AG08395 (cell line): ENCODE data around the gene HNMT.
"Not testable (repeated sequence)": the region's sequence is repeated elsewhere in the genome, so short reads cannot be mapped to it uniquely, and the experiment has no call there.

ENCODE experiments used
- DNase-seq: peaks from one replicate; pipeline ENCODE4 v3.0.0; 2012; ENCODE audit warnings: mixed read lengths, low spot score

HNMT gene

GRCh38 chr2:137946227-137946626 lies 18.0 kb upstream of the HNMT start:
- DNase-seq: no peak

GRCh38 chr2:137947032-137947727 lies 17.1 kb upstream of the HNMT start:
- DNase-seq: no peak

- peak; percentile 74 for DNase-seq
These were observed 16.4 kb upstream of the HNMT start for GRCh38 chr2:137947728-137948336.

- DNase-seq: no peak
These were observed 15.4 kb upstream of the HNMT start for GRCh38 chr2:137948894-137949293.

GRCh38 chr2:137950238-137950637 lies 14.0 kb upstream of the HNMT start:
- DNase-seq: no peak

GRCh38 chr2:137951586-137951985 lies 12.7 kb upstream of the HNMT start:
- no peak for DNase-seq

- DNase-seq: no peak
These were observed 11.6 kb upstream of the HNMT start for GRCh38 chr2:137952586-137953129.

- DNase-seq: no peak
These were observed 8.7 kb upstream of the HNMT start for GRCh38 chr2:137955536-137955935.

GRCh38 chr2:137957033-137957432 lies 7.2 kb upstream of the HNMT start:
- peak; percentile 85 for DNase-seq

- DNase-seq: no peak
These were observed 5.1 kb upstream of the HNMT start for GRCh38 chr2:137959166-137959565.

GRCh38 chr2:137960223-137960622 lies 4.0 kb upstream of the HNMT start:
- no peak for DNase-seq

GRCh38 chr2:137961602-137962001 lies 2.7 kb upstream of the HNMT start:
- DNase-seq: no peak

- DNase-seq: no peak
These were observed 673 bp upstream of the HNMT start for GRCh38 chr2:137963535-137964065.

- DNase-seq: no peak
These were observed 686 bp downstream of the HNMT start for GRCh38 chr2:137964859-137965459.

- DNase-seq: no peak
These were observed 1.8 kb downstream of the HNMT start for GRCh38 chr2:137966043-137966442.

- no peak for DNase-seq
These were observed 2.8 kb downstream of the HNMT start for GRCh38 chr2:137967042-137967441.

GRCh38 chr2:137968477-137969417 lies 4.5 kb downstream of the HNMT start:
- no peak for DNase-seq

- peak; percentile 68 for DNase-seq
These were observed 5.1 kb downstream of the HNMT start for GRCh38 chr2:137969418-137969765.

GRCh38 chr2:137969876-137970275 lies 5.6 kb downstream of the HNMT start:
- no peak for DNase-seq

GRCh38 chr2:137971259-137971658 lies 7.0 kb downstream of the HNMT start:
- not testable (repeated sequence) for DNase-seq

- no peak for DNase-seq
These were observed 9.0 kb downstream of the HNMT start for GRCh38 chr2:137973280-137973679.
